ENCODE data around the gene CD40.

CD40 gene

DNA sequence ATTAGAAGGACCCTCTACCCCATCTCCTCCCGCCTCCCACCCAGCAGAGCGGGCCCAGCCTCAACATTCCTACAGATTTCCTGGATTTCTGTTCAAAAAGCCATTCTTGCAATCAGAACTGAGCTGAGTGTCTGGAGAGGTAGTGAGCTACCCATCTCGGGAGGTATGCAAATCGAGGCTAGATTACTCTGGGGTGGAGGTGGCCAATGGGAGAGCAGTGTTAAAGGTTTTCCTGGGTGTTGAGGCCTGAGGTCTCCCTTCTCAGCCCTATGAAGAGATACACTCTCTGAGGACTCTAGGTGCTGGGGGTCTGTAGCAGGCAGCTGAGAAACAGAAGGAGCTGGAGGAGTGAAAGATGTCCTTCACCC, 57.0 kb downstream of the CD40 start:
- DNase-seq, result no peak

DNA sequence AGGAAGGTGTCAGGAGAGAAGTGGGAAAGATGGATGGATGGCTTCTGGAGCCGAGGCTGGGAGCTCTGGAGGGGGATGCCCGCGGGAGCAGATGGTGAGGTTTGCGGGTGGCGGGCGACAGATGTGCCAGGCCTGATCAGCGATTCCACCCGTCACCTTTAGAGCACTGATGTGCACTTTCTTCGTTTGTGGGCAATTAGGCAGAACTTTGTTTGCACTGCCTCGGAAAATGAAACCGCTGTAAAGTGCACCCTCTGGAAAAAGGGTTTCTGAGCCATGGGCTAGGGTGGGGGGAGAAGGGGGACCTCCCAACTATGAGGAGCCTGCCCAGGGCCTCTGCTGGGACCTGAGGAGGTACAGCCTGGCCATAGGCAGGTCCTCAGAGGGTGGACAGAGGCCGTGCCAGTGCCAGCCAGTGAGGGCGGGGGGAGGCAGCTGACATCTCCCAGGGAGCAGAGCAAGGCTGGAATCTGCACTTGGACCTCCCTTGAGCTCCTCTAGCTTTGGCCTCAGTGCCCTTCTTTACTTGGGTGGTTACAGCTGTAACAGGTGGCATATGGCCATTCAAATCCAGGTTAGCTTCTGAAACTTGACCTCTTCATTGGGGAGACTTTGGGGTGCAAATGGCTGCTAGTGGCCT, 58.7 kb downstream of the CD40 start:
- DNase-seq, result no peak

DNA sequence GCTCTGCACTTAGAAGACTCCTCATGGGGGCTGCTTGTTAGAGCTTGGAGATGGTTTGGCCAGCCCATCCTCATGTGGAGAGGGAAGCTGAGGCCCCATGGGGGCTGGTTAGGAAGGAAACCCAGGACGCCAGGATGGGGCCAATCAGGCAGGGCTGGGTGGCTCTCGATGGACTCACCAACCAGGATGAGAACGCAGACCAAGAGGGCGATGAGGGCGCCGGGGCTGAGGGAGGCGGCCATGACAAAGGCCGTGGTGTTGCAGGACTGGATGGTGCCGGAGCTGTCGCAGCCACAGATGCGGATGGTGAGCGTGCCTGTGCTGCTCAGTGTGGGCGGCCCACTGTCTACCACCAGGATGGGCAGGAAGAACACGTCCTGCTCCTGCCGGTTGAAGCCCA, 59.7 kb downstream of the CD40 start:
- no peak for DNase-seq

DNA sequence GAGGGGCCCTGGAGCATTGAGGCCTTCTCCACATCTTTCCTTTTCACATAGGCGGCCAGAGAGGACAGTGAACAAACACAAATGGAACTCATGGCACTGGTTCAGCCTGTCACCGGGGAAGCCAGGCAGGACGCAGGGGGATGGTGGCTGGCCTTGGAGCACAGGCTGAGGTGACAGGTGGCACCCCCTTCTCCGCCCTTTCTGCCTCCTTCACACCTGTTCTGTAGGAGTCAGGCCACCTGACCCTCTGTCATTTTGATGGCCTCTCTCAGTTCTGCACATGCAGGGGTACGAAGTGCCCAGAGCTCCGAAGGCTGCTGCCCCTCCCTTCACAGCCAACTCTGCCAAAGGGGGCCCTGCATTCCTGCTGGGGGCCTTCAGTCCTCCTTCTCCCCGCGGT, 60.8 kb downstream of the CD40 start:
- DNase-seq, result no peak
